Activated CD4-positive, alpha-beta memory T cell treated with anti-CD3 and anti-CD28 coated beads, Interleukin-2, amount 10 ng/mL, durations not matched to agents 7 days and 5 days (primary cell): Measurements from ENCODE around the gene KCNJ18. TPM values are rescaled to one million over a fixed set of nuclear protein-coding genes. Genes with fewer than 3 reads are reported as not detected.
"Not testable (repeated sequence)": the region's sequence is repeated elsewhere in the genome, so short reads cannot be mapped to it uniquely, and the experiment has no call there.

ENCODE experiments used
- CTCF ChIA-PET: fragments of 350-600 bp; sonication (Branson Sonifier 250); formaldehyde crosslinking; loops from one replicate; lab custom pipeline; 2021; ENCODE audit warnings: antibody characterized with exemption, inconsistent platforms; lab: Charles Lee
- POLR2A ChIA-PET: fragments of 350-600 bp; sonication (Branson Sonifier 250); formaldehyde crosslinking; loops from one replicate; lab custom pipeline; 2021; ENCODE audit warnings: antibody characterized with exemption; lab: Charles Lee
- DNase-seq: peaks from one replicate; pipeline ENCODE4 v3.0.0-alpha.2; 2020
- H3K27ac Mint-ChIP-seq: one replicate; pipeline ENCODE4 v1.8.0; 2021; ENCODE audit warnings: mild to moderate bottlenecking, mixed read lengths
- H3K27me3 Mint-ChIP-seq: one replicate; pipeline ENCODE4 v1.8.0; 2021; ENCODE audit warnings: mixed read lengths
- H3K36me3 Mint-ChIP-seq: one replicate; pipeline ENCODE4 v1.8.0; 2021; ENCODE audit warnings: low read depth, mixed read lengths
- H3K4me1 Mint-ChIP-seq: one replicate; pipeline ENCODE4 v1.8.0; 2021; ENCODE audit warnings: mixed read lengths
- H3K4me3 Mint-ChIP-seq: one replicate; pipeline ENCODE4 v1.8.0; 2021; ENCODE audit warnings: mild to moderate bottlenecking, mixed read lengths
- H3K9me3 Mint-ChIP-seq: one replicate; pipeline ENCODE4 v1.8.0; 2021; ENCODE audit warnings: mixed read lengths
- total RNA-seq, 2 experiments: library from RNA; stranded (reverse); gene quantifications; one replicate each; pipeline ENCODE4 v1.2.3, GENCODE V29; 2021

KCNJ18 gene
- total RNA-seq, 2 experiments from 2014 or later = not detected

GRCh38 chr17:21666711-21667412 is 25.5 kb upstream of the KCNJ18 start:
- POLR2A ChIA-PET, H3K4me1 Mint-ChIP-seq, CTCF ChIA-PET, H3K36me3 Mint-ChIP-seq, H3K27ac Mint-ChIP-seq, DNase-seq, H3K4me3 Mint-ChIP-seq, H3K27me3 Mint-ChIP-seq: not testable (repeated sequence)
- H3K9me3 Mint-ChIP-seq = peaks cover 20% of the 10 kb centered on the region

- H3K27me3 Mint-ChIP-seq, DNase-seq, H3K4me1 Mint-ChIP-seq, CTCF ChIA-PET, H3K27ac Mint-ChIP-seq, POLR2A ChIA-PET, H3K4me3 Mint-ChIP-seq, H3K36me3 Mint-ChIP-seq: not testable (repeated sequence)
- peaks cover 20% of the 10 kb centered on the region for H3K9me3 Mint-ChIP-seq
Measured at GRCh38 chr17:21667413-21668117, 24.8 kb upstream of the KCNJ18 start.

GRCh38 chr17:21668118-21668488 is 24.2 kb upstream of the KCNJ18 start:
- H3K27me3 Mint-ChIP-seq, H3K27ac Mint-ChIP-seq, CTCF ChIA-PET, H3K36me3 Mint-ChIP-seq, DNase-seq, H3K4me1 Mint-ChIP-seq, POLR2A ChIA-PET, H3K4me3 Mint-ChIP-seq: not testable (repeated sequence)
- H3K9me3 Mint-ChIP-seq = peaks cover 18% of the 10 kb centered on the region

- H3K27ac Mint-ChIP-seq, H3K4me1 Mint-ChIP-seq, H3K27me3 Mint-ChIP-seq, H3K36me3 Mint-ChIP-seq, DNase-seq, POLR2A ChIA-PET, CTCF ChIA-PET, H3K4me3 Mint-ChIP-seq: not testable (repeated sequence)
- peaks cover 20% of the 10 kb centered on the region for H3K9me3 Mint-ChIP-seq
Measured at GRCh38 chr17:21668746-21669508, 23.4 kb upstream of the KCNJ18 start.

GRCh38 chr17:21669616-21670360 is 22.5 kb upstream of the KCNJ18 start:
- H3K4me3 Mint-ChIP-seq, CTCF ChIA-PET, H3K27ac Mint-ChIP-seq, H3K4me1 Mint-ChIP-seq, DNase-seq, H3K27me3 Mint-ChIP-seq, H3K36me3 Mint-ChIP-seq, POLR2A ChIA-PET: not testable (repeated sequence)
- peaks cover 20% of the 10 kb centered on the region for H3K9me3 Mint-ChIP-seq

- H3K27ac Mint-ChIP-seq, H3K36me3 Mint-ChIP-seq, POLR2A ChIA-PET, H3K27me3 Mint-ChIP-seq, CTCF ChIA-PET, DNase-seq, H3K4me3 Mint-ChIP-seq, H3K4me1 Mint-ChIP-seq: not testable (repeated sequence)
- peaks cover 23% of the 10 kb centered on the region for H3K9me3 Mint-ChIP-seq
Measured at GRCh38 chr17:21670361-21671155, 21.8 kb upstream of the KCNJ18 start.

GRCh38 chr17:21671437-21671836 is 20.9 kb upstream of the KCNJ18 start:
- H3K36me3 Mint-ChIP-seq, H3K27ac Mint-ChIP-seq, H3K4me1 Mint-ChIP-seq, CTCF ChIA-PET, H3K4me3 Mint-ChIP-seq, DNase-seq, H3K27me3 Mint-ChIP-seq, POLR2A ChIA-PET: not testable (repeated sequence)
- H3K9me3 Mint-ChIP-seq = peaks cover 26% of the 10 kb centered on the region

- CTCF ChIA-PET, DNase-seq, H3K4me1 Mint-ChIP-seq, POLR2A ChIA-PET, H3K27ac Mint-ChIP-seq, H3K4me3 Mint-ChIP-seq, H3K36me3 Mint-ChIP-seq, H3K27me3 Mint-ChIP-seq: not testable (repeated sequence)
- peaks cover 24% of the 10 kb centered on the region for H3K9me3 Mint-ChIP-seq
Measured at GRCh38 chr17:21671871-21672270, 20.5 kb upstream of the KCNJ18 start.

GRCh38 chr17:21673451-21674241 is 18.7 kb upstream of the KCNJ18 start:
- CTCF ChIA-PET, DNase-seq, H3K27me3 Mint-ChIP-seq, H3K4me1 Mint-ChIP-seq, H3K4me3 Mint-ChIP-seq, POLR2A ChIA-PET, H3K27ac Mint-ChIP-seq, H3K36me3 Mint-ChIP-seq: not testable (repeated sequence)
- peaks cover 34% of the 10 kb centered on the region for H3K9me3 Mint-ChIP-seq

GRCh38 chr17:21674242-21674731 is 18.0 kb upstream of the KCNJ18 start:
- Mint-ChIP-seq H3K9me3 (peaks cover 33% of the 10 kb centered on the region), H3K36me3 (peaks cover 2% of the 10 kb centered on the region), H3K27ac (no peak overlapping the region), H3K27me3 (no peaks in the 10 kb centered on the region), H3K4me3 (no peak overlapping the region), H3K4me1 (no peaks in the 10 kb centered on the region)
- POLR2A ChIA-PET = no interaction called here
- CTCF ChIA-PET = no interaction called here
- no peak for DNase-seq

- H3K4me1 Mint-ChIP-seq, H3K36me3 Mint-ChIP-seq, CTCF ChIA-PET, H3K27ac Mint-ChIP-seq, POLR2A ChIA-PET, DNase-seq, H3K27me3 Mint-ChIP-seq, H3K4me3 Mint-ChIP-seq: not testable (repeated sequence)
- peaks cover 31% of the 10 kb centered on the region for H3K9me3 Mint-ChIP-seq
Measured at GRCh38 chr17:21674891-21675738, 17.2 kb upstream of the KCNJ18 start.
